WTC11 (cell line): ENCODE data around the gene ABCG8. TPM values are rescaled to one million over a fixed set of nuclear protein-coding genes. Genes with fewer than 3 reads are reported as not detected.

Experiments
- ATAC-seq: fragments of 200-7000 bp; cut with Tn5 transposase; 2 replicates; pipeline ENCODE4 v1.10.0; 2021; ENCODE audit warnings: mild to moderate bottlenecking, moderate library complexity
- CTCF ChIA-PET: fragments of 300-600 bp; sonication (Branson Sonifier 250); formaldehyde crosslinking; loops from one replicate; lab custom pipeline; 2021; ENCODE audit warnings: antibody characterized with exemption; lab: Charles Lee
- POLR2A ChIA-PET: fragments of 350-600 bp; sonication (Branson Sonifier 250); formaldehyde crosslinking; loops from one replicate; lab custom pipeline; 2021; ENCODE audit warnings: antibody characterized with exemption; lab: Charles Lee
- DNase-seq: peaks from one replicate; pipeline ENCODE4 v3.0.0; 2021; ENCODE audit warnings: low spot score
- H3K27ac Mint-ChIP-seq: 2 replicates; pipeline ENCODE4 v1.8.0; 2021; ENCODE audit warnings: mixed read lengths
- H3K27me3 Mint-ChIP-seq: 2 replicates; pipeline ENCODE4 v1.8.0; 2021; ENCODE audit warnings: low read depth, mild to moderate bottlenecking, moderate library complexity, mixed read lengths
- H3K36me3 Mint-ChIP-seq: 2 replicates; pipeline ENCODE4 v1.8.0; 2021; ENCODE audit warnings: mixed read lengths
- H3K4me1 Mint-ChIP-seq: 2 replicates; pipeline ENCODE4 v1.8.0; 2022; ENCODE audit warnings: mixed read lengths
- H3K4me3 Mint-ChIP-seq: 2 replicates; pipeline ENCODE4 v1.8.0; 2021; ENCODE audit warnings: mild to moderate bottlenecking, moderate library complexity, mixed read lengths
- H3K9me3 Mint-ChIP-seq: 2 replicates; pipeline ENCODE4 v1.8.0; 2021; ENCODE audit warnings: mixed read lengths
- ATF3 ChIP-seq: sonication (generic); formaldehyde crosslinking; conservative IDR thresholded peaks from 2 replicates; pipeline ENCODE4 v1.8.1; 2022; ENCODE audit warnings: mild to moderate bottlenecking, missing genetic modification reagents
- ATF6 ChIP-seq: sonication (generic); formaldehyde crosslinking; IDR thresholded peaks from 2 replicates; pipeline ENCODE4 v1.8.1; 2023; ENCODE audit warnings: mild to moderate bottlenecking, missing genetic modification reagents
- CREB1 ChIP-seq: sonication (generic); formaldehyde crosslinking; IDR thresholded peaks from 2 replicates; pipeline ENCODE4 v1.8.0; 2023; ENCODE audit warnings: mild to moderate bottlenecking, missing genetic modification reagents
- E2F4 ChIP-seq: sonication (generic); formaldehyde crosslinking; IDR thresholded peaks from 2 replicates; pipeline ENCODE4 v1.8.1; 2022; ENCODE audit warnings: low read depth, mild to moderate bottlenecking, moderate library complexity, missing genetic modification reagents, borderline replicate concordance
- ELF4 ChIP-seq: sonication (generic); formaldehyde crosslinking; IDR thresholded peaks from 2 replicates; pipeline ENCODE4 v1.8.1; 2022; ENCODE audit warnings: low read depth, mild to moderate bottlenecking, moderate library complexity, missing genetic modification reagents
- ESRRA ChIP-seq: sonication (generic); formaldehyde crosslinking; IDR thresholded peaks from 2 replicates; pipeline ENCODE4 v1.8.1; 2022; ENCODE audit warnings: mild to moderate bottlenecking, missing genetic modification reagents, borderline replicate concordance
- FOXP1 ChIP-seq: sonication (generic); formaldehyde crosslinking; IDR thresholded peaks from 2 replicates; pipeline ENCODE4 v1.8.0; 2022; ENCODE audit warnings: missing genetic modification reagents, mild to moderate bottlenecking, moderate library complexity, borderline replicate concordance
- GABPB1 ChIP-seq: sonication (generic); formaldehyde crosslinking; IDR thresholded peaks from 2 replicates; pipeline ENCODE4 v1.8.1; 2023; ENCODE audit warnings: mild to moderate bottlenecking, missing genetic modification reagents
- GTF2I ChIP-seq: fragments of 250-450 bp; sonication (Bioruptor Pico); conservative IDR thresholded peaks from 2 replicates; pipeline ENCODE4 v1.4.0; 2021; ENCODE audit warnings: mild to moderate bottlenecking
- JUN ChIP-seq: sonication (generic); formaldehyde crosslinking; IDR thresholded peaks from 2 replicates; pipeline ENCODE4 v1.8.0; 2023; ENCODE audit warnings: mild to moderate bottlenecking, missing genetic modification reagents
- KAT7 ChIP-seq: sonication (generic); formaldehyde crosslinking; IDR thresholded peaks from 2 replicates; pipeline ENCODE4 v1.8.1; 2023; ENCODE audit warnings: missing genetic modification reagents, mild to moderate bottlenecking, borderline replicate concordance
- MAX ChIP-seq: sonication (generic); formaldehyde crosslinking; IDR thresholded peaks from 2 replicates; pipeline ENCODE4 v1.8.0; 2022; ENCODE audit warnings: mild to moderate bottlenecking, missing genetic modification reagents
- MLX ChIP-seq: sonication (generic); formaldehyde crosslinking; IDR thresholded peaks from 2 replicates; pipeline ENCODE4 v1.8.1; 2023; ENCODE audit warnings: mild to moderate bottlenecking, missing genetic modification reagents, moderate library complexity
- MYBL2 ChIP-seq: sonication (generic); formaldehyde crosslinking; IDR thresholded peaks from 2 replicates; pipeline ENCODE4 v1.8.1; 2023; ENCODE audit warnings: mild to moderate bottlenecking, moderate library complexity, missing genetic modification reagents
- NR1H2 ChIP-seq: sonication (generic); formaldehyde crosslinking; IDR thresholded peaks from 2 replicates; pipeline ENCODE4 v1.9.0; 2021; ENCODE audit warnings: mild to moderate bottlenecking, moderate library complexity, missing genetic modification reagents
- USF1 ChIP-seq: sonication (generic); formaldehyde crosslinking; IDR thresholded peaks from 2 replicates; pipeline ENCODE4 v1.8.0; 2022; ENCODE audit warnings: mild to moderate bottlenecking, missing genetic modification reagents
- USF2 ChIP-seq: sonication (generic); formaldehyde crosslinking; IDR thresholded peaks from 2 replicates; pipeline ENCODE4 v1.8.1; 2023; ENCODE audit warnings: mild to moderate bottlenecking, missing genetic modification reagents, moderate library complexity
- ZBTB21 ChIP-seq: sonication (generic); formaldehyde crosslinking; IDR thresholded peaks from 2 replicates; pipeline ENCODE4 v1.8.1; 2023; ENCODE audit warnings: mild to moderate bottlenecking, missing genetic modification reagents, borderline replicate concordance
- ZMAT4 ChIP-seq: fragments of 250-450 bp; sonication (Bioruptor Pico); IDR thresholded peaks from 2 replicates; pipeline ENCODE4 v1.9.0; 2021; ENCODE audit warnings: mild to moderate bottlenecking
- ZNF219 ChIP-seq: sonication (generic); formaldehyde crosslinking; IDR thresholded peaks from 2 replicates; pipeline ENCODE4 v1.8.0; 2023; ENCODE audit warnings: missing genetic modification reagents, mild to moderate bottlenecking, borderline replicate concordance
- ZNF423 ChIP-seq: fragments of 250-450 bp; sonication (Bioruptor Pico); IDR thresholded peaks from 2 replicates; pipeline ENCODE4 v2.1.2; 2022; ENCODE audit warnings: mild to moderate bottlenecking, moderate library complexity
- ZNF425 ChIP-seq: fragments of 250-450 bp; sonication (Bioruptor Pico); conservative IDR thresholded peaks from 2 replicates; pipeline ENCODE4 v1.9.0; 2021; ENCODE audit warnings: mild to moderate bottlenecking
- ZNF512 ChIP-seq: sonication (generic); formaldehyde crosslinking; IDR thresholded peaks from 2 replicates; pipeline ENCODE4 v1.8.1; 2022; ENCODE audit warnings: missing genetic modification reagents, borderline replicate concordance
- total RNA-seq: library from RNA; stranded (reverse); gene quantifications from 3 replicates; pipeline ENCODE4 v1.2.3, GENCODE V29; 2021

ABCG8 gene
- total RNA-seq, 1 experiment from 2014 or later, result not detected

- Mint-ChIP-seq H3K9me3 (no peaks in the 10 kb centered on the region), H3K4me3 (no peak overlapping the region), H3K27me3 (no peaks in the 10 kb centered on the region), H3K4me1 (no peaks in the 10 kb centered on the region), H3K27ac (no peak overlapping the region), H3K36me3 (peaks cover 69% of the 10 kb centered on the region)
- TF ChIP-seq USF1 (CRISPR knock-in tag) (no peak), MAX (CRISPR knock-in tag) (no peak), KAT7 (CRISPR knock-in tag) (no peak), ZBTB21 (no peak), USF2 (CRISPR knock-in tag) (no peak), ZNF425 (no peak), ELF4 (no peak), FOXP1 (CRISPR knock-in tag) (no peak), E2F4 (CRISPR knock-in tag) (no peak), NR1H2 (CRISPR knock-in tag) (no peak), MLX (CRISPR knock-in tag) (no peak), ATF6 (CRISPR knock-in tag) (no peak), ATF3 (CRISPR knock-in tag) (no peak), ZNF219 (CRISPR knock-in tag) (no peak)
- ATAC-seq, result no peak
- no peak for DNase-seq
- ChIA-PET CTCF (no interaction called here), POLR2A (no interaction called here)
These were observed 86.7 kb downstream of the ABCG8 start for GRCh38 chr2:43925431-43925830.

GRCh38 chr2:43927442-43927841, 88.7 kb downstream of the ABCG8 start:
- H3K27me3 Mint-ChIP-seq, result no peaks in the 10 kb centered on the region
- H3K36me3 Mint-ChIP-seq, result peaks cover 66% of the 10 kb centered on the region
- no peak overlapping the region for H3K4me3 Mint-ChIP-seq
- ATAC-seq (no peak), DNase-seq (no peak)
- POLR2A ChIA-PET, result no interaction called here
- TF ChIP-seq MAX (CRISPR knock-in tag) (no peak), ZBTB21 (no peak), GTF2I (CRISPR knock-in tag) (no peak), ZMAT4 (CRISPR knock-in tag) (no peak), ESRRA (CRISPR knock-in tag) (no peak), ZNF512 (CRISPR knock-in tag) (no peak), JUN (no peak), GABPB1 (CRISPR knock-in tag) (no peak), CREB1 (CRISPR knock-in tag) (no peak), ZNF423 (CRISPR knock-in tag) (no peak), FOXP1 (CRISPR knock-in tag) (no peak), MYBL2 (CRISPR knock-in tag) (no peak)
- no peaks in the 10 kb centered on the region for H3K9me3 Mint-ChIP-seq
- H3K27ac Mint-ChIP-seq, result no peak overlapping the region
- H3K4me1 Mint-ChIP-seq, result no peaks in the 10 kb centered on the region
- CTCF ChIA-PET, result no interaction called here
